T1000 (cell line): Measurements from ENCODE around the gene VRK1.
"Not testable (repeated sequence)": the region's sequence is repeated elsewhere in the genome, so short reads cannot be mapped to it uniquely, and the experiment has no call there.

Experiments
- DNase-seq: peaks from one replicate; lab custom pipeline; 2025; ENCODE audit warnings: mixed read lengths; lab: John Stamatoyannopoulos, UW

Gene VRK1

GRCh38 chr14:96881713-96882112 lies 84.5 kb downstream of the VRK1 start:
- DNase-seq = no peak

GRCh38 chr14:96883974-96884373 lies 86.8 kb downstream of the VRK1 start:
- DNase-seq = not testable (repeated sequence)

- DNase-seq = no peak
These were observed 91.0 kb downstream of the VRK1 start for GRCh38 chr14:96888158-96888557.

- DNase-seq = no peak
These were observed 91.4 kb downstream of the VRK1 start for GRCh38 chr14:96888593-96888992.

- DNase-seq = no peak
These were observed 91.9 kb downstream of the VRK1 start for GRCh38 chr14:96889091-96889490.

- DNase-seq = no peak
These were observed 96.9 kb downstream of the VRK1 start for GRCh38 chr14:96893966-96894622.

GRCh38 chr14:96894966-96895365 lies 97.8 kb downstream of the VRK1 start:
- DNase-seq = no peak

GRCh38 chr14:96895658-96896271 lies 98.6 kb downstream of the VRK1 start:
- no peak for DNase-seq

GRCh38 chr14:96897184-96897583 lies 100.0 kb downstream of the VRK1 start:
- DNase-seq = no peak

GRCh38 chr14:96901227-96901626 lies 104.0 kb downstream of the VRK1 start:
- DNase-seq = no peak

- DNase-seq = no peak
These were observed 104.8 kb downstream of the VRK1 start for GRCh38 chr14:96902004-96902403.

- DNase-seq = no peak
These were observed 106.4 kb downstream of the VRK1 start for GRCh38 chr14:96903444-96904023.

GRCh38 chr14:96904201-96904600 lies 107.0 kb downstream of the VRK1 start:
- no peak for DNase-seq

- no peak for DNase-seq
These were observed 107.9 kb downstream of the VRK1 start for GRCh38 chr14:96905065-96905464.

GRCh38 chr14:96905825-96906224 lies 108.6 kb downstream of the VRK1 start:
- DNase-seq = no peak

- no peak for DNase-seq
These were observed 109.3 kb downstream of the VRK1 start for GRCh38 chr14:96906434-96906833.

GRCh38 chr14:96909841-96910364 lies 112.7 kb downstream of the VRK1 start:
- no peak for DNase-seq

- DNase-seq = no peak
These were observed 114.4 kb downstream of the VRK1 start for GRCh38 chr14:96911499-96912149.

GRCh38 chr14:96914571-96915128 lies 117.5 kb downstream of the VRK1 start:
- no peak for DNase-seq

GRCh38 chr14:96915478-96915877 lies 118.3 kb downstream of the VRK1 start:
- no peak for DNase-seq

- DNase-seq = no peak
These were observed 119.6 kb downstream of the VRK1 start for GRCh38 chr14:96916751-96917150.

- no peak for DNase-seq
These were observed 120.3 kb downstream of the VRK1 start for GRCh38 chr14:96917442-96917963.
